Breast epithelium (tissue), 3 donors: ENCODE measurements around the gene CARM1.

Experiments used
- CTCF ChIP-seq, 3 donors: fragments of 450-650 bp; IDR thresholded peaks; one replicate each; pipeline ENCODE4 v1.5.1; 2016 to 2017; ENCODE audit warnings: antibody characterized with exemption in 3 of 3, mild to moderate bottlenecking in 3 of 3, moderate library complexity in 3 of 3
- POLR2A ChIP-seq: fragments of 450-650 bp; IDR thresholded peaks from one replicate; pipeline ENCODE4 v1.6.1; 2016; ENCODE audit warnings: antibody characterized with exemption, mild to moderate bottlenecking, moderate library complexity
- POLR2AphosphoS5 ChIP-seq, 3 donors: sonication (generic); formaldehyde crosslinking; IDR thresholded peaks; one replicate each; pipeline ENCODE4 v1.6.1; 2017; ENCODE audit warnings: antibody characterized with exemption in 3 of 3

DNA sequence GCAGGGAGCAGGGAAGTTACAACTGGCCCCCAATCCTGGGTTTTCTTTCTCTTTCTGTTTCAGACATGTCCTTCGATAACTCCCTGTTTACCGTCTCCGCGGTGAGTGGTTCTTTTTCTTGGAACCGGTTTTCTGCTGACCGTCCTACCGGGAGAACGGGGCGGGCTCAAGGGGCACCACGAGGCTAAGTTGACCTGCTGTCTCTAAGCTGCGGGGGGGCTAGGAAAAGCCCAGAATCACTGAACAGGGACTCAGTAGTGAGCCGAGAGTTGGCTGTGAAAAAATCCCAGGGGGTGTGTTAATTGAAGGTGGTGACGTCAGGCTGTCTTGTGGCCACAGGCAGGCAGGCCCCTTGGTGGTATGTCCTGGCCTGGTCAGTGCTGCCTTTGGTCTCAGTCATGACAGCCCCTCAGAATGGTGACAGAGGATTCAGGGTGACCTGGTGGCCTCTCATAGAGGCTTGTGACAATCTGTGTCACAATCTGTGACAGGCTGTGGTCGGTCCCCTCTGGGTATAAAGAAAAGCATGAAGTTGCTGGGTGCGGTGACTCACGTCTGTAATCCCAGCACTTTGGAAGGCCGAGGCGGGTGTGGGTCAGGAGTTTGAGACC, 8.1 kb upstream of the CARM1 start:
- no peak for TF ChIP-seq POLR2AphosphoS5 (IDR thresholded peaks at IDR 0.05)
- no peak for TF ChIP-seq CTCF (IDR thresholded peaks at IDR 0.05)
- no peak for TF ChIP-seq POLR2A
